Thyroid gland (tissue), 4 donors: ENCODE results near the gene CACNG4.

Experiments used
- CTCF ChIP-seq, 6 experiments: fragments of 200-600 bp in 3 of 6; fragments of 450-650 bp in 3 of 6; sonication (generic) in 3 of 6; IDR thresholded peaks; one replicate each; pipeline ENCODE4 v1.5.1; 2016 to 2019; ENCODE audit warnings: antibody characterized with exemption in 6 of 6, mild to moderate bottlenecking in 2 of 6, inconsistent platforms in 1 of 6, moderate library complexity in 1 of 6
- POLR2A ChIP-seq, 2 donors: fragments of 450-650 bp; IDR thresholded peaks; one replicate each; pipeline ENCODE4 v1.6.1; 2017; ENCODE audit warnings: antibody characterized with exemption in 2 of 2, mild to moderate bottlenecking in 2 of 2, moderate library complexity in 1 of 2

DNA sequence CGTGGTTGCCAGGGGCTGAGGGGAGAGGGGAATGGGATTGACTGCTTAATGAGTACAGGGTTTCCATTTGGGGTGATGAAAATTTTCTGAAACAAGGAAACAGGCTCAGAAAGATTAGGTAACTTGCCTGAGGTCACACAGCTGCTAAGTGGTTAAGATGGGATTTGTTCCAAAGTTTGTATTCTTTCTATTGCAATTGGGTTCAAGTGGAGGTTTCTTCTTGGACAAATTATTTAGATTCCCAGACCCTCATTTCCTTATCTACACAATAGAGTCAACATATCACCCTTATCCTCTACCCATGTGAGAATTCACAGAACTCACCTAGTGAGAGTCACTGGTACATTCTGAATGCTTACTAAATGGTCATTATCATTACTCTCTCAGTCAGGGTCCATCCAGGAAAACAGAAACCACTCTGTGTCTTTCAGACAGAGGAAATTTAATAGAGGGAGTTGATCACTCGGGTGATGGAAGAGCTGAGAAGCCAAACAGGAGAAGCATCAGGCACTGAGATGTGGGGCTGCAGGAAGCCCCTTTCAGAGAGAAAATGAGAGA lies 22.6 kb downstream of the CACNG4 start:
- no peak for TF ChIP-seq CTCF (IDR thresholded peaks at IDR 0.05)
- no peak for TF ChIP-seq POLR2A (IDR thresholded peaks at IDR 0.05)
